K562 (cell line): Measurements from ENCODE around the gene OR1D5. TPM values are rescaled to one million over a fixed set of nuclear protein-coding genes. Genes with fewer than 3 reads are reported as not detected.

ENCODE experiments used
- ATAC-seq: fragments of 200-7000 bp; cut with Tn5 transposase; 3 replicates; pipeline ENCODE4 v1.9.1; 2020; ENCODE audit warnings: moderate library complexity
- BruUV-seq: library from RNA; stranded (reverse); fragments of 400-500 nt; replicated peaks from 2 replicates; lab custom pipeline; 2021; lab: Mats Ljungman, UMichigan
- CTCF ChIA-PET: fragments of 300-600 bp; formaldehyde crosslinking; extraction: SDS; loops from one replicate; lab custom pipeline; 2021; ENCODE audit warnings: low intra/inter-chr PET ratio; lab: Yijun Ruan, JAX
- POLR2A ChIA-PET: fragments of 300-600, 350-650 bp; sonication (Branson Sonifier 250); formaldehyde crosslinking; extraction: SDS; loops from one replicate; lab custom pipeline; 2021; ENCODE audit warnings: antibody characterized with exemption, inconsistent platforms; lab: Yijun Ruan, JAX
- DNase-seq, 4 experiments: peaks; one replicate each; pipeline versions ENCODE4 v3.0.0 to v3.0.0-alpha.2; 2011 to 2018; ENCODE audit warnings: low spot score in 3 of 4, mixed read lengths in 3 of 4; ENCODE audit errors: extremely low read depth in 1 of 4
- FAIRE-seq: peaks from 2 replicates; lab custom pipeline; 2011; peaks lifted over from hg19 to GRCh38; lab: Jason Lieb, UNC
- H2AFZ ChIP-seq: 2 replicates; pipeline ENCODE4 v1.6.0; 2011; ENCODE audit warnings: low read depth, low read length, control low read depth, inconsistent platforms
- H3K27ac ChIP-seq: fragments of 200-600 bp; 3 replicates; pipeline ENCODE4 v1.8.0; 2011; ENCODE audit warnings: low read depth, mild to moderate bottlenecking, control low read depth, inconsistent platforms, low read length, moderate library complexity, mixed read lengths; ENCODE audit errors: extremely low read depth
- H3K27me3 ChIP-seq, 2 experiments: fragments of 300-600 bp in 1 of 2; 2 replicates in 1 of 2; 3 replicates in 1 of 2; pipeline versions ENCODE4 v1.6.0 to v1.8.0; 2011; ENCODE audit warnings: inconsistent platforms in 2 of 2, low read length in 2 of 2, mild to moderate bottlenecking in 1 of 2, mixed read lengths in 1 of 2, moderate library complexity in 1 of 2; ENCODE audit not compliant: control insufficient read depth in 2 of 2, insufficient read depth in 2 of 2
- H3K36me3 ChIP-seq: fragments of 300-600 bp; 3 replicates; pipeline ENCODE4 v1.8.0; 2011; ENCODE audit warnings: mild to moderate bottlenecking, low read length, inconsistent platforms; ENCODE audit not compliant: control insufficient read depth, insufficient read depth
- H3K4me1 ChIP-seq, 2 experiments: fragments of 200-600 bp in 1 of 2; replicated peaks in 1 of 2; 2 replicates in 1 of 2; 3 replicates in 1 of 2; pipeline versions ENCODE4 v1.5.1 to v1.8.0; 2011; ENCODE audit warnings: inconsistent platforms in 2 of 2, low read length in 2 of 2, mild to moderate bottlenecking in 1 of 2, mixed read lengths in 1 of 2, moderate library complexity in 1 of 2; ENCODE audit not compliant: control insufficient read depth in 2 of 2, insufficient read depth in 2 of 2
- H3K4me2 ChIP-seq: 2 replicates; pipeline ENCODE4 v1.6.1; 2011; ENCODE audit warnings: low read length, control low read depth, inconsistent platforms, mixed read lengths; ENCODE audit not compliant: insufficient read depth
- H3K4me3 ChIP-seq: fragments of 200-600 bp; sonication (generic), shearing (Covaris generic); 2 replicates; pipeline ENCODE4 v1.5.1; 2016; ENCODE audit warnings: control low read depth, inconsistent platforms
- H3K79me2 ChIP-seq: fragments of 200-600 bp; 3 replicates; pipeline ENCODE4 v1.8.0; 2011; ENCODE audit warnings: low read length, inconsistent platforms; ENCODE audit not compliant: control insufficient read depth, insufficient read depth
- H3K9ac ChIP-seq, 2 experiments: 2 replicates each; pipeline versions ENCODE4 v1.6.0 to v1.6.1; 2011; ENCODE audit warnings: low read depth in 2 of 2, low read length in 2 of 2, control low read depth in 1 of 2, inconsistent platforms in 1 of 2, mild to moderate bottlenecking in 1 of 2, mixed read lengths in 1 of 2; ENCODE audit not compliant: insufficient read depth in 1 of 2
- H3K9me1 ChIP-seq: one replicate; pipeline ENCODE4 v1.6.0; 2011; ENCODE audit warnings: inconsistent platforms, mild to moderate bottlenecking, low read length, moderate library complexity; ENCODE audit not compliant: control insufficient read depth, insufficient read depth
- H3K9me3 ChIP-seq: replicated peaks from 2 replicates; pipeline ENCODE4 v1.5.1; 2011; ENCODE audit warnings: low read depth, low read length, inconsistent platforms; ENCODE audit not compliant: control insufficient read depth, insufficient read depth
- H4K20me1 ChIP-seq: replicated peaks from 2 replicates; pipeline ENCODE4 v1.6.1; 2011; ENCODE audit warnings: low read length, inconsistent platforms, mixed read lengths; ENCODE audit not compliant: control insufficient read depth, insufficient read depth
- ARID1B ChIP-seq: fragments of 450-650 bp; IDR thresholded peaks from 2 replicates; pipeline ENCODE4 v1.6.1; 2016; ENCODE audit warnings: antibody characterized with exemption, mild to moderate bottlenecking, inconsistent platforms
- CSDE1 ChIP-seq, 2 experiments: fragments of 450-650 bp; IDR thresholded peaks; 2 replicates each; pipeline ENCODE4 v1.6.1; 2016; ENCODE audit warnings: mild to moderate bottlenecking in 1 of 2
- ETV6 ChIP-seq, 3 experiments: fragments of 150-350 bp in 1 of 3; sonication (generic) in 1 of 3; formaldehyde crosslinking in 1 of 3; IDR thresholded peaks; 2 replicates each; pipeline versions ENCODE4 v1.6.1 to v1.8.0; 2014 to 2022; ENCODE audit warnings: borderline replicate concordance in 2 of 3, low read depth in 2 of 3, antibody characterized with exemption in 1 of 3, low read length in 1 of 3, mild to moderate bottlenecking in 1 of 3, missing genetic modification reagents in 1 of 3
- HNRNPK ChIP-seq: fragments of 200-400 bp; formaldehyde crosslinking; IDR thresholded peaks from one replicate; pipeline ENCODE4 v1.6.1; 2018; ENCODE audit warnings: mild to moderate bottlenecking, low read depth, low read length; ENCODE audit not compliant: poor library complexity, severe bottlenecking
- JUN ChIP-seq, 2 experiments: sonication (generic) in 1 of 2; formaldehyde crosslinking in 1 of 2; IDR thresholded peaks; 2 replicates each; pipeline versions ENCODE4 v1.6.1 to v1.8.0; 2012 to 2022; ENCODE audit warnings: borderline replicate concordance in 2 of 2, mild to moderate bottlenecking in 2 of 2, improper control_type of control experiment in 1 of 2, low read depth in 1 of 2, low read length in 1 of 2, missing genetic modification reagents in 1 of 2
- MAFK ChIP-seq: IDR thresholded peaks from 2 replicates; pipeline ENCODE4 v1.6.1; 2011; ENCODE audit warnings: low read length, improper control_type of control experiment
- OTX1 ChIP-seq: fragments of 450-650 bp; formaldehyde crosslinking; IDR thresholded peaks from 2 replicates; pipeline ENCODE4 v1.4.0; 2022; ENCODE audit warnings: mild to moderate bottlenecking
- PHF20 ChIP-seq: fragments of 450-650 bp; IDR thresholded peaks from 2 replicates; pipeline ENCODE4 v1.6.1; 2018; ENCODE audit not compliant: partially characterized antibody
- POLR2B ChIP-seq: fragments of 450-650 bp; IDR thresholded peaks from 2 replicates; pipeline ENCODE4 v1.6.1; 2018; ENCODE audit warnings: low read depth; ENCODE audit not compliant: partially characterized antibody
- PTBP1 ChIP-seq: fragments of 200-400 bp; formaldehyde crosslinking; IDR thresholded peaks from 2 replicates; pipeline ENCODE4 v1.6.1; 2017; ENCODE audit warnings: low read depth, low read length
- SMARCA5 ChIP-seq: fragments of 450-650 bp; IDR thresholded peaks from 2 replicates; pipeline ENCODE4 v1.6.1; 2016
- THRAP3 ChIP-seq: fragments of 450-650 bp; IDR thresholded peaks from 2 replicates; pipeline ENCODE4 v1.6.1; 2016; ENCODE audit warnings: mild to moderate bottlenecking, inconsistent platforms, borderline replicate concordance
- TOE1 ChIP-seq, 2 experiments: fragments of 450-650 bp in 1 of 2; sonication (generic) in 1 of 2; formaldehyde crosslinking in 1 of 2; IDR thresholded peaks; 2 replicates each; pipeline versions ENCODE4 v1.7.1 to v1.8.0; 2016 to 2022; ENCODE audit warnings: borderline replicate concordance in 2 of 2, mild to moderate bottlenecking in 2 of 2, antibody characterized with exemption in 1 of 2, inconsistent platforms in 1 of 2, low read depth in 1 of 2, missing genetic modification reagents in 1 of 2, moderate library complexity in 1 of 2
- YY1 ChIP-seq, 3 experiments: IDR thresholded peaks; 2 replicates each; pipeline ENCODE4 v1.6.1; 2011; ENCODE audit warnings: low read length in 2 of 3, mild to moderate bottlenecking in 2 of 3, moderate library complexity in 2 of 3, borderline replicate concordance in 1 of 3, control low read depth in 1 of 3, low read depth in 1 of 3; ENCODE audit not compliant: insufficient read depth in 3 of 3, insufficient replicate concordance in 2 of 3, control insufficient read depth in 1 of 3, insufficient read length in 1 of 3; ENCODE audit errors: extremely low read depth in 1 of 3
- ZC3H11A ChIP-seq: IDR thresholded peaks from 2 replicates; pipeline ENCODE4 v1.6.1; 2012; ENCODE audit warnings: low read depth, low read length, improper control_type of control experiment
- ZKSCAN1 ChIP-seq: fragments of 150-350 bp; IDR thresholded peaks from 2 replicates; pipeline ENCODE4 v1.6.1; 2016; ENCODE audit warnings: low read depth, low read length
- ZNF41 ChIP-seq: fragments of 250-450 bp; sonication (Bioruptor Pico); conservative IDR thresholded peaks from 2 replicates; pipeline ENCODE4 v1.4.0; 2020; ENCODE audit warnings: mild to moderate bottlenecking
- ZNF668 ChIP-seq: fragments of 250-450 bp; sonication (Bioruptor Pico); IDR thresholded peaks from 2 replicates; pipeline ENCODE4 v1.8.0; 2022; ENCODE audit warnings: mild to moderate bottlenecking, inconsistent platforms
- ZSCAN29 ChIP-seq: fragments of 450-650 bp; IDR thresholded peaks from 2 replicates; pipeline ENCODE4 v1.6.1; 2017
- WGBS: fragments of 100-300 bp; shearing (Covaris generic); methylation state at CpG from one replicate; pipeline ENCODE4 v1.1.6; 2016; ENCODE audit warnings: low coverage, mixed read lengths; ENCODE audit not compliant: insufficient coverage; ENCODE audit errors: missing lambda C conversion rate; 5-methylcytosine and 5-hydroxymethylcytosine counted together
- in situ Hi-C: fragments of 300-500 bp; cut with MboI; formaldehyde crosslinking; loops from 4 replicates; pipeline ENCODE4 v1.15.0; 2018; ENCODE audit warnings: inconsistent platforms, mixed read lengths
- intact Hi-C: fragments of 100-400 bp; cut with micrococcal nuclease; formaldehyde crosslinking; loops from 2 replicates; pipeline ENCODE4 v1.14.2; 2022
- polyA plus RNA-seq, 8 experiments: library from polyadenylated mRNA; depleted of rRNA in 4 of 8; stranded (reverse) in 5 of 8; unstranded in 3 of 8; fragments of >200 nt; fragmentation: Nextera tagmentation in 2 of 8; fragmentation: Illumina TruSeq in 1 of 8; extraction: Ambion mirVana in 2 of 8; extraction: Trizol in 1 of 8; gene quantifications; 2 replicates each; pipeline versions ENCODE4 v1.2.1 to v1.2.3, GENCODE V29; 2011 to 2014; ENCODE audit warnings: inconsistent platforms in 1 of 8, missing spikeins in 1 of 8
- total RNA-seq, 7 experiments: library from RNA; depleted of rRNA in 6 of 7; stranded (reverse); fragments of >200 nt in 6 of 7; fragmentation: Illumina TruSeq in 2 of 7; extraction: Trizol in 2 of 7; gene quantifications; 2 replicates each; pipeline versions ENCODE4 v1.2.1 to v1.2.3, GENCODE V29; 2011 to 2021; ENCODE audit warnings: low replicate concordance in 1 of 7
- TF ChIP-seq, protein P1 (sequence below): fragments of 450-650 bp; IDR thresholded peaks from 2 replicates; pipeline ENCODE4 v1.6.1; 2017; ENCODE audit warnings: antibody characterized with exemption

The OR1D5 gene
- total and polyA plus RNA-seq, 9 of the 15 experiments (the other 6 are each of a cell fraction or from before 2014, with no cell fraction given) = not detected

DNA sequence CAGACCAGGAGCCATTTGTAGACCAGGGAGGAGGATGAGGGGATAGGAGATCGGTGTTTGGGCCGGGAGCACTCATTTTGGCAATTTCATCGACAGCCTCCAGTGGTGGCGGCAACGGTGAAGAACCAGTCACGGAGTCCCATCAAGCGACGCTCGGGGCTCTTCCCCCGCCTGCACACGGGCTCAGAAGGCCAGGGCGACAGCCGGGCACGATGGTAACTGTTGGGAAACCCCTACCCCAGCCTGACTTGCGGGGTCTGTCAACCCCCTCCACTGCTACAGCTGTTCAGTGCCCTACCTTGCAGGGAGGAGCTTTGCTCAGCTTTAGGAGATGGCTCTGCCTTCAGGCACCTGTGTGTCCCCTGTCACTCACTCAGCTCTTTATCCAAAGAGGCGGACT lies 43.0 kb downstream of the OR1D5 start:
- H3K4me1 ChIP-seq = no peaks in the 10 kb centered on the region
- ChIA-PET POLR2A (no interaction called here), CTCF (no interaction called here)
- H3K4me2 ChIP-seq = no peak overlapping the region
- no peaks in the 10 kb centered on the region for H3K36me3 ChIP-seq
- H3K9ac ChIP-seq = no peak overlapping the region
- WGBS = under 1% methylated on average over 13 of the region's 16 CpGs
- H3K9me3 ChIP-seq = no peaks in the 10 kb centered on the region
- H3K27ac ChIP-seq = no peak overlapping the region
- H3K4me3 ChIP-seq = no peak overlapping the region
- H2AFZ ChIP-seq = no peak overlapping the region
- BruUV-seq = no TSS peak
- no peak for FAIRE-seq
- H3K27me3 ChIP-seq = peaks cover 0 to 7% of the 10 kb centered on the region in 2 experiments; a peak in 3 of 5 replicates
- no peak for ATAC-seq
- intact Hi-C loops = no loop called here
- in situ Hi-C loops = loop anchor here (25.0 kb wide), 1 partner anchor 183 kb away; no protein-coding TSS in a partner anchor
- no peaks in the 10 kb centered on the region for H3K9me1 ChIP-seq
- no peak for DNase-seq
- H3K79me2 ChIP-seq = no peaks in the 10 kb centered on the region
- TF ChIP-seq, protein P1, sequence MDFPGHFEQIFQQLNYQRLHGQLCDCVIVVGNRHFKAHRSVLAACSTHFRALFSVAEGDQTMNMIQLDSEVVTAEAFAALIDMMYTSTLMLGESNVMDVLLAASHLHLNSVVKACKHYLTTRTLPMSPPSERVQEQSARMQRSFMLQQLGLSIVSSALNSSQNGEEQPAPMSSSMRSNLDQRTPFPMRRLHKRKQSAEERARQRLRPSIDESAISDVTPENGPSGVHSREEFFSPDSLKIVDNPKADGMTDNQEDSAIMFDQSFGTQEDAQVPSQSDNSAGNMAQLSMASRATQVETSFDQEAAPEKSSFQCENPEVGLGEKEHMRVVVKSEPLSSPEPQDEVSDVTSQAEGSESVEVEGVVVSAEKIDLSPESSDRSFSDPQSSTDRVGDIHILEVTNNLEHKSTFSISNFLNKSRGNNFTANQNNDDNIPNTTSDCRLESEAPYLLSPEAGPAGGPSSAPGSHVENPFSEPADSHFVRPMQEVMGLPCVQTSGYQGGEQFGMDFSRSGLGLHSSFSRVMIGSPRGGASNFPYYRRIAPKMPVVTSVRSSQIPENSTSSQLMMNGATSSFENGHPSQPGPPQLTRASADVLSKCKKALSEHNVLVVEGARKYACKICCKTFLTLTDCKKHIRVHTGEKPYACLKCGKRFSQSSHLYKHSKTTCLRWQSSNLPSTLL = no peak
- TF ChIP-seq THRAP3 (no peak), HNRNPK (no peak), YY1 (IDR thresholded peaks at IDR 0.05; ENCODE audit: borderline replicate concordance in 1 of 3, control insufficient read depth in 1 of 3, extremely low read depth in 1 of 3, insufficient read depth in 3 of 3, insufficient read length in 1 of 3, insufficient replicate concordance in 2 of 3, low read depth in 1 of 3, low read length in 2 of 3) (no peak), ZSCAN29 (no peak), ETV6 (IDR thresholded peaks at IDR 0.05; ENCODE audit: borderline replicate concordance in 1 of 2, low read depth in 2 of 2, low read length in 1 of 2) (no peak), ETV6 (CRISPR knock-in tag; IDR thresholded peaks at IDR 0.05; ENCODE audit: borderline replicate concordance) (no peak), TOE1 (IDR thresholded peaks at IDR 0.05; ENCODE audit: borderline replicate concordance) (no peak), TOE1 (CRISPR knock-in tag; IDR thresholded peaks at IDR 0.05; ENCODE audit: borderline replicate concordance, low read depth) (no peak), SMARCA5 (no peak), ARID1B (no peak), POLR2B (no peak), CSDE1 (IDR thresholded peaks at IDR 0.05) (no peak), JUN (IDR thresholded peaks at IDR 0.05; ENCODE audit: borderline replicate concordance, low read depth, low read length) (no peak), JUN (CRISPR knock-in tag; IDR thresholded peaks at IDR 0.05; ENCODE audit: borderline replicate concordance) (no peak), ZNF668 (CRISPR knock-in tag) (no peak), PTBP1 (no peak), MAFK (no peak), ZNF41 (CRISPR knock-in tag) (no peak), OTX1 (no peak), PHF20 (no peak), ZKSCAN1 (no peak), ZC3H11A (no peak)
- H4K20me1 ChIP-seq = no peaks in the 10 kb centered on the region
